Endothelial cell of umbilical vein (primary cell): Measurements from ENCODE around the gene ABTB1. TPM values are rescaled to one million over a fixed set of nuclear protein-coding genes. Genes with fewer than 3 reads are reported as not detected.

Experiments
- BruUV-seq: library from RNA; stranded (reverse); fragments of 400-500 nt; replicated peaks from 2 replicates; lab custom pipeline; 2021; lab: Mats Ljungman, UMichigan
- CTCF ChIA-PET: fragments of 300-600, 350-600 bp; sonication (Branson Sonifier 250); formaldehyde crosslinking; loops from one replicate; lab custom pipeline; 2021; ENCODE audit warnings: antibody characterized with exemption, inconsistent platforms; lab: Charles Lee
- POLR2A ChIA-PET: fragments of 300-600, 350-600 bp; sonication (Branson Sonifier 250); formaldehyde crosslinking; loops from one replicate; lab custom pipeline; 2021; ENCODE audit warnings: antibody characterized with exemption, inconsistent platforms; lab: Charles Lee
- DNase-seq: peaks from one replicate; pipeline ENCODE4 v3.0.0-alpha.2; 2011; ENCODE audit warnings: low read depth, low spot score
- FAIRE-seq: peaks from 2 replicates; lab custom pipeline; 2011; peaks lifted over from hg19 to GRCh38; lab: Jason Lieb, UNC
- H2AFZ ChIP-seq: 2 replicates; pipeline ENCODE4 v1.6.0; 2012; ENCODE audit warnings: low read depth, low read length, control low read depth, inconsistent platforms
- H3K27ac ChIP-seq: 2 replicates; pipeline ENCODE4 v1.5.1; 2011; ENCODE audit warnings: low read depth, mild to moderate bottlenecking, control low read depth, low read length, moderate library complexity; ENCODE audit not compliant: insufficient read depth
- H3K27me3 ChIP-seq, 2 experiments: 2 replicates each; pipeline versions ENCODE4 v1.6.0 to v1.6.1; 2011; ENCODE audit warnings: low read length in 2 of 2, mixed read lengths in 1 of 2; ENCODE audit not compliant: control insufficient read depth in 2 of 2, insufficient read depth in 2 of 2
- H3K36me3 ChIP-seq, 2 experiments: 2 replicates in 1 of 2; 3 replicates in 1 of 2; pipeline ENCODE4 v1.5.1; 2011; ENCODE audit warnings: low read length in 2 of 2, mild to moderate bottlenecking in 1 of 2, moderate library complexity in 1 of 2; ENCODE audit not compliant: control insufficient read depth in 2 of 2, insufficient read depth in 2 of 2; ENCODE audit errors: extremely low read depth in 1 of 2
- H3K4me1 ChIP-seq: 3 replicates; pipeline ENCODE4 v1.5.1; 2011; ENCODE audit warnings: mild to moderate bottlenecking, low read length; ENCODE audit not compliant: control insufficient read depth, insufficient read depth; ENCODE audit errors: extremely low read depth
- H3K4me2 ChIP-seq: 2 replicates; pipeline ENCODE4 v1.6.1; 2011; ENCODE audit warnings: low read length, control low read depth, mixed read lengths; ENCODE audit not compliant: insufficient read depth
- H3K4me3 ChIP-seq, 3 experiments: fragments of 200-600 bp in 1 of 3; sonication (generic), shearing (Covaris generic) in 1 of 3; replicated peaks in 1 of 3; 2 replicates each; pipeline ENCODE4 v1.5.1; 2011 to 2016; ENCODE audit warnings: control low read depth in 3 of 3, low read length in 3 of 3, mild to moderate bottlenecking in 2 of 3, inconsistent platforms in 1 of 3, low read depth in 1 of 3, moderate library complexity in 1 of 3; ENCODE audit not compliant: insufficient read depth in 1 of 3
- H3K79me2 ChIP-seq: 2 replicates; pipeline ENCODE4 v1.6.0; 2012; ENCODE audit warnings: low read length, inconsistent platforms; ENCODE audit not compliant: control insufficient read depth, insufficient read depth
- H3K9ac ChIP-seq: replicated peaks from 2 replicates; pipeline ENCODE3; 2011; ENCODE audit warnings: low read length, control low read depth; ENCODE audit not compliant: insufficient read depth; ENCODE audit errors: extremely low read depth
- H3K9me1 ChIP-seq: replicated peaks from 3 replicates; pipeline ENCODE4 v1.6.0; 2011; ENCODE audit warnings: mild to moderate bottlenecking, low read length; ENCODE audit not compliant: control insufficient read depth, insufficient read depth; ENCODE audit errors: extremely low read depth
- H3K9me3 ChIP-seq: replicated peaks from 2 replicates; pipeline ENCODE4 v1.5.1; 2012; ENCODE audit warnings: low read length, inconsistent platforms; ENCODE audit not compliant: control insufficient read depth, insufficient read depth
- H4K20me1 ChIP-seq: replicated peaks from 2 replicates; pipeline ENCODE3; 2011; ENCODE audit warnings: mild to moderate bottlenecking, low read length; ENCODE audit not compliant: control insufficient read depth, insufficient read depth; ENCODE audit errors: extremely low read depth
- EZH2 ChIP-seq: IDR thresholded peaks from 2 replicates; pipeline ENCODE4 v1.6.1; 2012; ENCODE audit warnings: borderline replicate concordance, low read depth, mild to moderate bottlenecking, moderate library complexity, low read length, inconsistent platforms; ENCODE audit not compliant: severe bottlenecking
- FOS ChIP-seq: IDR thresholded peaks from 2 replicates; pipeline ENCODE4 v1.6.1; 2011; ENCODE audit warnings: mild to moderate bottlenecking, low read length, moderate library complexity, borderline replicate concordance; ENCODE audit not compliant: insufficient read depth
- GATA2 ChIP-seq: IDR thresholded peaks from 2 replicates; pipeline ENCODE4 v1.7.0; 2011; ENCODE audit warnings: low read depth, mild to moderate bottlenecking, moderate library complexity, mixed read lengths, low read length; ENCODE audit not compliant: insufficient read length, insufficient read depth
- JUN ChIP-seq: IDR thresholded peaks from 2 replicates; pipeline ENCODE4 v1.6.1; 2011; ENCODE audit warnings: borderline replicate concordance, low read depth; ENCODE audit not compliant: insufficient read length, insufficient read depth
- MYC ChIP-seq: IDR thresholded peaks from one replicate; pipeline ENCODE4 v1.6.1; 2011; ENCODE audit warnings: mild to moderate bottlenecking, low read depth, low read length
- dilution Hi-C: fragments of 300-500 bp; cut with MboI; formaldehyde crosslinking; loops from one replicate; pipeline ENCODE4 v1.15.0; 2019; ENCODE audit warnings: low sequenced_read_pairs; ENCODE audit not compliant: extremely low pct_ligation_motif_present
- intact Hi-C: fragments of 100-400 bp; cut with micrococcal nuclease; formaldehyde crosslinking; loops from one replicate; pipeline ENCODE4 v1.10.0; 2022
- polyA plus RNA-seq, 4 experiments: library from polyadenylated mRNA; depleted of rRNA in 3 of 4; stranded (reverse) in 3 of 4; unstranded in 1 of 4; fragments of >200 nt; gene quantifications; 2 replicates each; pipeline versions ENCODE4 v1.2.1 to v1.2.3, GENCODE V29; 2011 to 2012; ENCODE audit warnings: missing spikeins in 1 of 4
- total RNA-seq: library from RNA; stranded (reverse); gene quantifications from 2 replicates; pipeline ENCODE4 v1.2.3, GENCODE V29; 2021
- TF ChIP-seq, protein P1 (sequence below): IDR thresholded peaks from 2 replicates; pipeline ENCODE4 v1.6.1; 2011; ENCODE audit not compliant: insufficient read depth, insufficient read length

The ABTB1 gene
- total and polyA plus RNA-seq, 2 donors (not counting 3 experiments of a cell fraction or from before 2014, with no cell fraction given), result 15.2 to 25.1 TPM

DNA sequence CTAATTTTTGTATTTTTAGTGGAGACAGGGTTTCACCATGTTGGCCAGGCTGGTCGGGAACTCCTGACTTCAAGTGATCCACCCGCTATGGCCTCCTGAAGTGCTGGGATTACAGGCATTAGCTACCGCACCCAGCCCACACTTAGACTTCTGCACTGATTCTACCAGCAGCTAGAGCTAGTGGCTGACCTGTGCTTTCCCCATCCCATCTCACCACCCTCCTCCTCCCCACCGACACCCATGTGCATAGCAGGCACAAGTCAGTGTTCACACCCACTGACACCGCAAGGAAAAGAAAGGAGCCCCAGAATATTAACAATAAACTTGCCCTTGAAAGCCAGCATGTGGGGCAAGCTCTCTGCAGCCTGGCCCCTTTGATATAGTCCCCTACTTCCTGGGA lies 11.2 kb upstream of the ABTB1 start:
- no peaks in the 10 kb centered on the region for H4K20me1 ChIP-seq
- FAIRE-seq, result no peak
- H3K4me3 ChIP-seq, result no peak overlapping the region
- no TSS peak for BruUV-seq
- no peak overlapping the region for H3K9ac ChIP-seq
- peaks cover 0 to 6% of the 10 kb centered on the region in 2 experiments for H3K27me3 ChIP-seq
- intact Hi-C loops, result no loop called here
- TF ChIP-seq EZH2 (no peak), FOS (no peak), JUN (no peak)
- TF ChIP-seq, protein P1, sequence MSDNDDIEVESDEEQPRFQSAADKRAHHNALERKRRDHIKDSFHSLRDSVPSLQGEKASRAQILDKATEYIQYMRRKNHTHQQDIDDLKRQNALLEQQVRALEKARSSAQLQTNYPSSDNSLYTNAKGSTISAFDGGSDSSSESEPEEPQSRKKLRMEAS, result no peak
- ChIA-PET CTCF (interaction anchor here (1.2 to 1.6 kb wide), 4 partner anchors 10 to 171 kb away, joined by 3 to 5 read pairs (median 4); no protein-coding TSS in a partner anchor), POLR2A (no interaction called here)
- no peak for DNase-seq
- H2AFZ ChIP-seq, result no peak overlapping the region
- dilution Hi-C loops, result no loop called here
- H3K4me2 ChIP-seq, result no peak overlapping the region
- H3K79me2 ChIP-seq, result no peaks in the 10 kb centered on the region
- H3K4me1 ChIP-seq, result no peaks in the 10 kb centered on the region
- no peaks in the 10 kb centered on the region for H3K9me1 ChIP-seq
- H3K36me3 ChIP-seq, result no peaks in the 10 kb centered on the region
- no peak overlapping the region for H3K27ac ChIP-seq
- no peaks in the 10 kb centered on the region for H3K9me3 ChIP-seq

DNA sequence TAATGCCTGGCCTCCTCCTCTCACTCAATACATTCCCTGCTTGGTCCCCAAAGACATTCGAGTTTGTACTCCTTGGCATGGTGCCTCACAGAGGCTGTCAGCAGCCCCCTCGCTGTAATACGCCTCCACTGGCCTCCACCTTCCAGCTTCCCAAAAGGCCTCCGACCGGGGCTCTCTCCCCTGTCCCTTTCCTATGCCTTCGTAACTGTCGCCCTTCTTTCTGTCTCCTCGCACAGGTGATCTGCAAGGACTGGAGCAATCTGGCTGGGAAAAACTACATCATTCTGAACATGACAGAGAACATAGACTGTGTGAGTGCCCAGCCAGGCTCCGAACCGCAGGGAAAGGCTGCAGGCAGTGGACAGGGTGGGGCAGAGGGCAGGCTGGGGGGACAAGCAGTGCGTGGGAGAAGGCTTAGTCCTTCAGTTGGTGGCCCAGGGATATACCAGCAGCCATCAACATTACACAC lies 10.7 kb upstream of the ABTB1 start:
- no peak overlapping the region for H2AFZ ChIP-seq
- H3K9me3 ChIP-seq, result no peaks in the 10 kb centered on the region
- H3K4me2 ChIP-seq, result no peak overlapping the region
- dilution Hi-C loops, result no loop called here
- no peak overlapping the region for H3K4me3 ChIP-seq
- CTCF ChIA-PET, result interaction anchor here (1.2 to 1.6 kb wide), 3 partner anchors 11 to 170 kb away, joined by 3 to 5 read pairs (median 3); no protein-coding TSS in a partner anchor
- intact Hi-C loops, result no loop called here
- H3K79me2 ChIP-seq, result no peaks in the 10 kb centered on the region
- no TSS peak for BruUV-seq
- no peaks in the 10 kb centered on the region for H3K9me1 ChIP-seq
- H3K4me1 ChIP-seq, result no peaks in the 10 kb centered on the region
- no peaks in the 10 kb centered on the region for H4K20me1 ChIP-seq
- TF ChIP-seq MYC, result no peak
- no peak for TF ChIP-seq GATA2
- no peak for TF ChIP-seq FOS
- TF ChIP-seq JUN, result no peak
- no peak for TF ChIP-seq EZH2
- DNase-seq (no peak), FAIRE-seq (no peak)
- peaks cover 0 to 5% of the 10 kb centered on the region in 2 experiments for H3K27me3 ChIP-seq
- H3K27ac ChIP-seq, result no peak overlapping the region
- H3K36me3 ChIP-seq, result no peaks in the 10 kb centered on the region
- no peak overlapping the region for H3K9ac ChIP-seq
- POLR2A ChIA-PET, result no interaction called here
